SK-N-SH treated with all-trans-retinoic acid at 6 μM for 48 hours (cell line): ENCODE results near the gene VPS33A.

ENCODE experiments used
- ATAC-seq: fragments of 200-7000 bp; cut with Tn5 transposase; 3 replicates; pipeline ENCODE4 v1.9.1; 2020; ENCODE audit warnings: mild to moderate bottlenecking, moderate library complexity
- ARNTL ChIP-seq: fragments of 450-650 bp; formaldehyde crosslinking; IDR thresholded peaks from 2 replicates; pipeline ENCODE4 v1.5.0; 2020; ENCODE audit warnings: low read depth, mild to moderate bottlenecking, moderate library complexity, borderline replicate concordance
- BACH2 ChIP-seq: fragments of 250-450 bp; sonication (Bioruptor Pico); IDR thresholded peaks from 2 replicates; pipeline ENCODE4 v1.9.0; 2021; ENCODE audit warnings: mild to moderate bottlenecking, borderline replicate concordance
- CSDC2 ChIP-seq: fragments of 250-450 bp; sonication (Bioruptor Pico); IDR thresholded peaks from 2 replicates; pipeline ENCODE4 v1.5.0; 2020; ENCODE audit warnings: mild to moderate bottlenecking, moderate library complexity
- ESRRG ChIP-seq: fragments of 250-450 bp; sonication (Bioruptor Pico); IDR thresholded peaks from 2 replicates; pipeline ENCODE4 v1.6.1; 2021; ENCODE audit warnings: mild to moderate bottlenecking
- GLIS3 ChIP-seq: fragments of 250-450 bp; sonication (Bioruptor Pico); IDR thresholded peaks from 2 replicates; pipeline ENCODE4 v1.5.0; 2020; ENCODE audit warnings: mild to moderate bottlenecking, moderate library complexity
- ISL1 ChIP-seq: fragments of 250-450 bp; sonication (Bioruptor Pico); IDR thresholded peaks from 2 replicates; pipeline ENCODE4 v2.1.2; 2022; ENCODE audit warnings: mild to moderate bottlenecking, moderate library complexity
- OSR1 ChIP-seq: fragments of 250-450 bp; sonication (Bioruptor Pico); IDR thresholded peaks from 2 replicates; pipeline ENCODE4 v1.8.0; 2022; ENCODE audit warnings: moderate library complexity, mild to moderate bottlenecking, inconsistent platforms
- PPARA ChIP-seq: fragments of 250-450 bp; sonication (Bioruptor Pico); IDR thresholded peaks from 2 replicates; pipeline ENCODE4 v1.5.0; 2020; ENCODE audit warnings: mild to moderate bottlenecking, borderline replicate concordance
- RARB ChIP-seq: fragments of 250-450 bp; sonication (Bioruptor Pico); IDR thresholded peaks from 2 replicates; pipeline ENCODE4 v1.8.0; 2021; ENCODE audit warnings: mild to moderate bottlenecking, moderate library complexity
- SNAI2 ChIP-seq: fragments of 250-450 bp; sonication (Bioruptor Pico); IDR thresholded peaks from 2 replicates; pipeline ENCODE4 v1.5.0; 2020; ENCODE audit warnings: mild to moderate bottlenecking, moderate library complexity
- TCF4 ChIP-seq: fragments of 250-450 bp; sonication (Bioruptor Pico); IDR thresholded peaks from 2 replicates; pipeline ENCODE4 v1.8.0; 2021; ENCODE audit warnings: mild to moderate bottlenecking, moderate library complexity, borderline replicate concordance
- TSHZ2 ChIP-seq: fragments of 250-450 bp; sonication (Bioruptor Pico); IDR thresholded peaks from 2 replicates; pipeline ENCODE4 v1.5.0; 2020; ENCODE audit warnings: mild to moderate bottlenecking, moderate library complexity
- ZC3H10 ChIP-seq: fragments of 250-450 bp; sonication (Bioruptor Pico); IDR thresholded peaks from 2 replicates; pipeline ENCODE4 v1.5.1; 2021; ENCODE audit warnings: mild to moderate bottlenecking, moderate library complexity
- ZFP3 ChIP-seq: fragments of 250-450 bp; sonication (Bioruptor Pico); IDR thresholded peaks from 2 replicates; pipeline ENCODE4 v1.5.0; 2020; ENCODE audit warnings: mild to moderate bottlenecking, moderate library complexity
- ZFP30 ChIP-seq: fragments of 450-650 bp; formaldehyde crosslinking; IDR thresholded peaks from 2 replicates; pipeline ENCODE4 v1.5.0; 2022; ENCODE audit warnings: mild to moderate bottlenecking, moderate library complexity
- ZNF565 ChIP-seq: fragments of 450-650 bp; formaldehyde crosslinking; conservative IDR thresholded peaks from 2 replicates; pipeline ENCODE4 v1.5.0; 2020; ENCODE audit warnings: low read depth, mild to moderate bottlenecking, moderate library complexity
- ZNF70 ChIP-seq: fragments of 450-650 bp; formaldehyde crosslinking; IDR thresholded peaks from 2 replicates; pipeline ENCODE4 v1.5.0; 2020; ENCODE audit warnings: mild to moderate bottlenecking, moderate library complexity
- ZNF8 ChIP-seq: fragments of 450-650 bp; formaldehyde crosslinking; IDR thresholded peaks from 2 replicates; pipeline ENCODE4 v1.5.0; 2020; ENCODE audit warnings: mild to moderate bottlenecking, moderate library complexity
- TF ChIP-seq, protein P1 (sequence below): fragments of 250-450 bp; sonication (Bioruptor Pico); IDR thresholded peaks from 2 replicates; pipeline ENCODE4 v1.5.1; 2020; ENCODE audit warnings: low read depth, mild to moderate bottlenecking, moderate library complexity
- TF ChIP-seq, protein P2 (sequence below): fragments of 250-450 bp; sonication (Bioruptor Pico); IDR thresholded peaks from 2 replicates; pipeline ENCODE4 v1.8.0; 2021; ENCODE audit warnings: low read depth, mild to moderate bottlenecking, moderate library complexity, borderline replicate concordance
- TF ChIP-seq, protein P3 (sequence below): fragments of 250-450 bp; sonication (Bioruptor Pico); IDR thresholded peaks from 2 replicates; pipeline ENCODE4 v1.5.1; 2021; ENCODE audit warnings: mild to moderate bottlenecking, moderate library complexity

Gene VPS33A

GRCh38 chr12:122243965-122244364 is 22.3 kb downstream of the VPS33A start (continued):
- TF ChIP-seq, protein P1, sequence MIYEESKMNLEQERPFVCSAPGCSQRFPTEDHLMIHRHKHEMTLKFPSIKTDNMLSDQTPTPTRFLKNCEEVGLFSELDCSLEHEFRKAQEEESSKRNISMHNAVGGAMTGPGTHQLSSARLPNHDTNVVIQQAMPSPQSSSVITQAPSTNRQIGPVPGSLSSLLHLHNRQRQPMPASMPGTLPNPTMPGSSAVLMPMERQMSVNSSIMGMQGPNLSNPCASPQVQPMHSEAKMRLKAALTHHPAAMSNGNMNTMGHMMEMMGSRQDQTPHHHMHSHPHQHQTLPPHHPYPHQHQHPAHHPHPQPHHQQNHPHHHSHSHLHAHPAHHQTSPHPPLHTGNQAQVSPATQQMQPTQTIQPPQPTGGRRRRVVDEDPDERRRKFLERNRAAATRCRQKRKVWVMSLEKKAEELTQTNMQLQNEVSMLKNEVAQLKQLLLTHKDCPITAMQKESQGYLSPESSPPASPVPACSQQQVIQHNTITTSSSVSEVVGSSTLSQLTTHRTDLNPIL (CRISPR knock-in tag): no peak
- no peak for TF ChIP-seq OSR1
- TF ChIP-seq ZNF8 (CRISPR knock-in tag): no peak
- TF ChIP-seq, all 23 proteins: peak for 0

DNA sequence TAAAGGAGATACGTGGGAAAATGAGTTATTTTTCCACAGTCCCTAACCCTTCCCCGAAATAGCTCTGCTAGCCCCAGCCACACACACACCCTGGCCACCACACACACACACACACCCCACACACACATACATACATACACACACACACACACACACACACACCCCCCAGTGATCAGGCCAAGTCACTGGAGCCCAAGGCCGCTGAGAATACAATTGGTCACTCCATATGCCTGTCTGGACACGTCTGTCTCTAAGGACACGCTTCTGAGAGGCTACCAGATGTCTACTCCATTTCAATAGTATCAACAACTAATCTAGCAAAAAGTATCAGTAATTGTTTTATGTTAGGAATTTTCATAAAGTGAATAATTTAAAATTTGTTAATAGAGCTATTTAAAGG is 27.4 kb downstream of the VPS33A start:
- TF ChIP-seq, protein P1 (CRISPR knock-in tag): no peak
- TF ChIP-seq, protein P2, sequence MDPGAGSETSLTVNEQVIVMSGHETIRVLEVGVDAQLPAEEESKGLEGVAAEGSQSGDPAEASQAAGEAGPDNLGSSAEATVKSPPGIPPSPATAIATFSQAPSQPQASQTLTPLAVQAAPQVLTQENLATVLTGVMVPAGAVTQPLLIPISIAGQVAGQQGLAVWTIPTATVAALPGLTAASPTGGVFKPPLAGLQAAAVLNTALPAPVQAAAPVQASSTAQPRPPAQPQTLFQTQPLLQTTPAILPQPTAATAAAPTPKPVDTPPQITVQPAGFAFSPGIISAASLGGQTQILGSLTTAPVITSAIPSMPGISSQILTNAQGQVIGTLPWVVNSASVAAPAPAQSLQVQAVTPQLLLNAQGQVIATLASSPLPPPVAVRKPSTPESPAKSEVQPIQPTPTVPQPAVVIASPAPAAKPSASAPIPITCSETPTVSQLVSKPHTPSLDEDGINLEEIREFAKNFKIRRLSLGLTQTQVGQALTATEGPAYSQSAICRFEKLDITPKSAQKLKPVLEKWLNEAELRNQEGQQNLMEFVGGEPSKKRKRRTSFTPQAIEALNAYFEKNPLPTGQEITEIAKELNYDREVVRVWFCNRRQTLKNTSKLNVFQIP (CRISPR knock-in tag): no peak
- TF ChIP-seq ZNF8 (CRISPR knock-in tag) (no peak), ZFP3 (no peak), SNAI2 (CRISPR knock-in tag) (no peak), RARB (CRISPR knock-in tag) (no peak), TSHZ2 (CRISPR knock-in tag) (no peak), ISL1 (no peak), ESRRG (CRISPR knock-in tag) (no peak), TCF4 (CRISPR knock-in tag) (no peak), ZC3H10 (CRISPR knock-in tag) (no peak), ARNTL (CRISPR knock-in tag) (no peak), BACH2 (CRISPR knock-in tag) (no peak), PPARA (no peak), ZNF70 (CRISPR knock-in tag) (no peak), GLIS3 (CRISPR knock-in tag) (no peak), OSR1 (no peak)
- TF ChIP-seq, protein P3, sequence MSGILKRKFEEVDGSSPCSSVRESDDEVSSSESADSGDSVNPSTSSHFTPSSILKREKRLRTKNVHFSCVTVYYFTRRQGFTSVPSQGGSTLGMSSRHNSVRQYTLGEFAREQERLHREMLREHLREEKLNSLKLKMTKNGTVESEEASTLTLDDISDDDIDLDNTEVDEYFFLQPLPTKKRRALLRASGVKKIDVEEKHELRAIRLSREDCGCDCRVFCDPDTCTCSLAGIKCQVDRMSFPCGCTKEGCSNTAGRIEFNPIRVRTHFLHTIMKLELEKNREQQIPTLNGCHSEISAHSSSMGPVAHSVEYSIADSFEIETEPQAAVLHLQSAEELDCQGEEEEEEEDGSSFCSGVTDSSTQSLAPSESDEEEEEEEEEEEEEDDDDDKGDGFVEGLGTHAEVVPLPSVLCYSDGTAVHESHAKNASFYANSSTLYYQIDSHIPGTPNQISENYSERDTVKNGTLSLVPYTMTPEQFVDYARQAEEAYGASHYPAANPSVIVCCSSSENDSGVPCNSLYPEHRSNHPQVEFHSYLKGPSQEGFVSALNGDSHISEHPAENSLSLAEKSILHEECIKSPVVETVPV (CRISPR knock-in tag): no peak
- no peak for ATAC-seq

- ATAC-seq: no peak
- TF ChIP-seq ZFP30 (CRISPR knock-in tag) (no peak), CSDC2 (CRISPR knock-in tag) (no peak), TSHZ2 (CRISPR knock-in tag) (no peak), ZNF565 (CRISPR knock-in tag) (no peak), BACH2 (CRISPR knock-in tag) (no peak), ISL1 (no peak), ESRRG (CRISPR knock-in tag) (no peak), GLIS3 (CRISPR knock-in tag) (no peak), RARB (CRISPR knock-in tag) (no peak)
Observed at GRCh38 chr12:122235741-122236140, 30.6 kb downstream of the VPS33A start.
